DND-41 (cell line): ENCODE data around the gene MORN3.

Experiments
- EZH2 ChIP-seq: IDR thresholded peaks from 3 replicates; pipeline ENCODE4 v1.6.1; 2012; ENCODE audit warnings: borderline replicate concordance, low read depth, mild to moderate bottlenecking, moderate library complexity, low read length, inconsistent platforms; ENCODE audit not compliant: severe bottlenecking
- TF ChIP-seq, protein P1 (sequence below): IDR thresholded peaks from 2 replicates; pipeline ENCODE4 v1.5.1; 2012; ENCODE audit warnings: borderline replicate concordance, low read length, moderate library complexity, mild to moderate bottlenecking; ENCODE audit not compliant: poor library complexity, severe bottlenecking; ENCODE audit errors: extremely low read depth

DNA sequence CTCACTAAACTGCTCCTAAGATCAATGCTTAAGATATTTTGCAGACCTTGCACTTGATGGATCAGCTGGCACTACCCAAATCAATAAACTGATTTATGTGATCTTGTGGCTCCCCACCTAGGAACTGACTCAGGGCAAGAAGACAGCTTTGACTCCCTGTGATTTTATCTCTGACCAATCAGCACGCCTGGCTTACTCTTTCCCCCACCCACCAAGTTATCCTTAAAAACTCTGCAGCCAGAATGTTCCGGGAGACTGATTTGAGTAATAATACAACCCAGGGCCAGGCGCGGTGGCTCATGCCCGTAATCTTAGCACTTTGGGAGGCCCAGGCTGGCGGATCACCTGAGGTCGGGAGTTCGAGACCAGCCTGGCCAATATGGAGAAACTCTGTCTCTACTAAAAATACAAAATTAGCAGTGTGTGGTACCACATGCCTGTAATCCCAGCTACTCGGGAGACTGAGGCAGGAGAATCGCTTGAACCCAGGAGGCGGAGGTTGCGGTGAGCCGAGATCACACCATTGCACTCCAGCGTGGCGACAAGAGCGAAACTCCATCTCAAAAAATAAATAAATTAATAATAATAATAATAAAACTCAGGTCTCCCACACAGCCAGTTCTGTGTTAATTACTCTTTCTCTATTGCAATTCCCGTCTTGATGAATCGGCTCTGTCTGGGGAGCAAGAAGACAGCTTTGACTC lies 12.0 kb downstream of the MORN3 start:
- TF ChIP-seq, protein P1, sequence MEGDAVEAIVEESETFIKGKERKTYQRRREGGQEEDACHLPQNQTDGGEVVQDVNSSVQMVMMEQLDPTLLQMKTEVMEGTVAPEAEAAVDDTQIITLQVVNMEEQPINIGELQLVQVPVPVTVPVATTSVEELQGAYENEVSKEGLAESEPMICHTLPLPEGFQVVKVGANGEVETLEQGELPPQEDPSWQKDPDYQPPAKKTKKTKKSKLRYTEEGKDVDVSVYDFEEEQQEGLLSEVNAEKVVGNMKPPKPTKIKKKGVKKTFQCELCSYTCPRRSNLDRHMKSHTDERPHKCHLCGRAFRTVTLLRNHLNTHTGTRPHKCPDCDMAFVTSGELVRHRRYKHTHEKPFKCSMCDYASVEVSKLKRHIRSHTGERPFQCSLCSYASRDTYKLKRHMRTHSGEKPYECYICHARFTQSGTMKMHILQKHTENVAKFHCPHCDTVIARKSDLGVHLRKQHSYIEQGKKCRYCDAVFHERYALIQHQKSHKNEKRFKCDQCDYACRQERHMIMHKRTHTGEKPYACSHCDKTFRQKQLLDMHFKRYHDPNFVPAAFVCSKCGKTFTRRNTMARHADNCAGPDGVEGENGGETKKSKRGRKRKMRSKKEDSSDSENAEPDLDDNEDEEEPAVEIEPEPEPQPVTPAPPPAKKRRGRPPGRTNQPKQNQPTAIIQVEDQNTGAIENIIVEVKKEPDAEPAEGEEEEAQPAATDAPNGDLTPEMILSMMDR: no peak
- TF ChIP-seq EZH2: no peak
